Thyroid gland (tissue), 4 donors: Measurements from ENCODE around the gene CAV3. TPM values are rescaled to one million over a fixed set of nuclear protein-coding genes. Genes with fewer than 3 reads are reported as not detected.

ENCODE experiments used
- DNase-seq, 2 donors: peaks; one replicate each; pipeline ENCODE4 v3.0.0-alpha.2; 2019
- H3K27ac ChIP-seq, 3 donors: fragments of 200-600 bp; sonication (generic); 1 replicate in 2 of 3; 2 replicates in 1 of 3; pipeline ENCODE4 v1.5.1; 2016 to 2019; ENCODE audit warnings: mild to moderate bottlenecking in 1 of 3, moderate library complexity in 1 of 3
- H3K27me3 ChIP-seq: fragments of 200-600 bp; sonication (generic); one replicate; pipeline ENCODE4 v1.5.1; 2019
- H3K36me3 ChIP-seq, 2 donors: fragments of 200-600 bp; sonication (generic); one replicate each; pipeline ENCODE4 v1.5.1; 2016 to 2019
- H3K4me1 ChIP-seq, 2 donors: fragments of 200-600 bp; sonication (generic); one replicate each; pipeline ENCODE4 v1.5.1; 2017 to 2019
- H3K4me3 ChIP-seq, 3 donors: fragments of 200-600 bp; sonication (generic); replicated peaks in 1 of 3; 1 replicate in 2 of 3; 2 replicates in 1 of 3; pipeline ENCODE4 v1.5.1; 2016; ENCODE audit warnings: mild to moderate bottlenecking in 1 of 3
- H3K9me3 ChIP-seq: fragments of 200-600 bp; sonication (generic); one replicate; pipeline ENCODE4 v1.5.1; 2017
- POLR2A ChIP-seq, 2 donors: fragments of 450-650 bp; IDR thresholded peaks; one replicate each; pipeline ENCODE4 v1.6.1; 2017; ENCODE audit warnings: antibody characterized with exemption in 2 of 2, mild to moderate bottlenecking in 2 of 2, moderate library complexity in 1 of 2
- WGBS, 2 donors: methylation state at CpG; one replicate each; pipeline ENCODE4 v1.1.5; 2017; 5-methylcytosine and 5-hydroxymethylcytosine counted together
- intact Hi-C: fragments of 100-400 bp; cut with DNase I; formaldehyde crosslinking; loops from one replicate; pipeline ENCODE4 v1.15.1; 2023
- total RNA-seq, 4 donors: library from RNA; depleted of rRNA; stranded (reverse); fragments of >200 nt; gene quantifications; one replicate each; pipeline ENCODE4 v1.2.3, GENCODE V29; 2016
- TF ChIP-seq, protein P1 (sequence below), 6 experiments: fragments of 200-600 bp in 3 of 6; fragments of 450-650 bp in 3 of 6; sonication (generic) in 3 of 6; IDR thresholded peaks; one replicate each; pipeline ENCODE4 v1.5.1; 2016 to 2019; ENCODE audit warnings: antibody characterized with exemption in 6 of 6, mild to moderate bottlenecking in 2 of 6, inconsistent platforms in 1 of 6, moderate library complexity in 1 of 6

CAV3 gene
- total RNA-seq, 4 donors from 2014 or later = not detected

DNA sequence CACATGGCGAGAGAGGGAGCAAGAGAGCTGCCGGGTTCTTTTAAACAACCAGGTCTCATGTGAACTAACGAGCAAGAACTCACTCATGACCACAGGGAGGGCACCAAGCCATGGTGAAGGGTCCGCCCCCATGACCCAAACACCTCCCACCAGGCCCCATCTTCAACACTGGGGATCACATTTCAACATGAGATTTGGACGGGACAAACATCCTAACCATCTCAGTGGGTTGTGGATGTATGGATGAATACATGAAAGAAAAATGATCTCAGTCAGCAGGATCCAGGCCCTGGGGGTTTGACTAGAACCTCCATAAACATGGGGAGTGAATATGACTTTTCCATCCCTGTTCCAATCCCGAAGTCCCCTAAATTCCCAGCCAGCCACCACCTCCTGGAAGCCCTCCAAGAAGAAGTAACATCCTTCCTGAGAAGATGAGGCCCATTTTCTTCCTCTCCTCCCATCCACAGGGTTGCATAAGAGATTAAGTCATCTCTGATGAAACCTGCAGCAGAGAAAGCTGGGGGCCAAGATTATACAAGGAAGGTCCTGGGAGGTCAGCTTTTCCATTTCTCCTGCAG, 9.5 kb downstream of the CAV3 start:
- no peak for DNase-seq
- no peaks in the 10 kb centered on the region for H3K4me1 ChIP-seq
- H3K27me3 ChIP-seq = no peaks in the 10 kb centered on the region
- intact Hi-C loops = no loop called here
- TF ChIP-seq POLR2A (IDR thresholded peaks at IDR 0.05) = no peak
- TF ChIP-seq, protein P1, sequence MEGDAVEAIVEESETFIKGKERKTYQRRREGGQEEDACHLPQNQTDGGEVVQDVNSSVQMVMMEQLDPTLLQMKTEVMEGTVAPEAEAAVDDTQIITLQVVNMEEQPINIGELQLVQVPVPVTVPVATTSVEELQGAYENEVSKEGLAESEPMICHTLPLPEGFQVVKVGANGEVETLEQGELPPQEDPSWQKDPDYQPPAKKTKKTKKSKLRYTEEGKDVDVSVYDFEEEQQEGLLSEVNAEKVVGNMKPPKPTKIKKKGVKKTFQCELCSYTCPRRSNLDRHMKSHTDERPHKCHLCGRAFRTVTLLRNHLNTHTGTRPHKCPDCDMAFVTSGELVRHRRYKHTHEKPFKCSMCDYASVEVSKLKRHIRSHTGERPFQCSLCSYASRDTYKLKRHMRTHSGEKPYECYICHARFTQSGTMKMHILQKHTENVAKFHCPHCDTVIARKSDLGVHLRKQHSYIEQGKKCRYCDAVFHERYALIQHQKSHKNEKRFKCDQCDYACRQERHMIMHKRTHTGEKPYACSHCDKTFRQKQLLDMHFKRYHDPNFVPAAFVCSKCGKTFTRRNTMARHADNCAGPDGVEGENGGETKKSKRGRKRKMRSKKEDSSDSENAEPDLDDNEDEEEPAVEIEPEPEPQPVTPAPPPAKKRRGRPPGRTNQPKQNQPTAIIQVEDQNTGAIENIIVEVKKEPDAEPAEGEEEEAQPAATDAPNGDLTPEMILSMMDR (IDR thresholded peaks at IDR 0.05) = no peak
- H3K4me3 ChIP-seq = no peak overlapping the region
- WGBS, 2 donors = 66 to 78% methylated on average over 6 of the region's 6 CpGs
- H3K27ac ChIP-seq = no peak overlapping the region
- H3K9me3 ChIP-seq = no peaks in the 10 kb centered on the region
- no peaks in the 10 kb centered on the region for H3K36me3 ChIP-seq

DNA sequence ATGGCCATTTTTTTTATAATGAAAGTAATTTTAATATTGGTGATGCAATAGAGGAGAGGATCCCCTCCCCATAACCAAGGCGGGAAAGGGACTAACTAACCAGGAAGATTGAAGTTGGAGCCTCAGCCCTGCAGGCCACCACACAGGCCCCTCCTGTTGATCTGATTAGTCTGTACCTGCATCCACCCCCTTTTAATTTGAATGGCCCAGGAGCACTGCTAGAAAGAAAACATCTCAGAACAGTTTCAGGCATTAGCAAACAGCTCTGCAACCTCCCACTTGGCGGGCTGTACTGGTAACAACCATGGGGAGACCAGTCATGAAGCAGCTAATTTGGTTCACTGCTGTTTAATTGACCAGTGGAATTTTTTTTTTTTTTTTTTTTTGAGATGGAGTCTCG, 10.3 kb downstream of the CAV3 start:
- Histone ChIP-seq H3K4me3 (no peak overlapping the region), H3K9me3 (no peaks in the 10 kb centered on the region), H3K27me3 (no peaks in the 10 kb centered on the region), H3K27ac (no peak overlapping the region), H3K4me1 (no peaks in the 10 kb centered on the region), H3K36me3 (no peaks in the 10 kb centered on the region)
- WGBS, 2 donors = 81 to 87% methylated on average over 3 of the region's 3 CpGs
- no peak for DNase-seq
- TF ChIP-seq, protein P1 (IDR thresholded peaks at IDR 0.05) = no peak
- no peak for TF ChIP-seq POLR2A (IDR thresholded peaks at IDR 0.05)
- intact Hi-C loops = no loop called here

DNA sequence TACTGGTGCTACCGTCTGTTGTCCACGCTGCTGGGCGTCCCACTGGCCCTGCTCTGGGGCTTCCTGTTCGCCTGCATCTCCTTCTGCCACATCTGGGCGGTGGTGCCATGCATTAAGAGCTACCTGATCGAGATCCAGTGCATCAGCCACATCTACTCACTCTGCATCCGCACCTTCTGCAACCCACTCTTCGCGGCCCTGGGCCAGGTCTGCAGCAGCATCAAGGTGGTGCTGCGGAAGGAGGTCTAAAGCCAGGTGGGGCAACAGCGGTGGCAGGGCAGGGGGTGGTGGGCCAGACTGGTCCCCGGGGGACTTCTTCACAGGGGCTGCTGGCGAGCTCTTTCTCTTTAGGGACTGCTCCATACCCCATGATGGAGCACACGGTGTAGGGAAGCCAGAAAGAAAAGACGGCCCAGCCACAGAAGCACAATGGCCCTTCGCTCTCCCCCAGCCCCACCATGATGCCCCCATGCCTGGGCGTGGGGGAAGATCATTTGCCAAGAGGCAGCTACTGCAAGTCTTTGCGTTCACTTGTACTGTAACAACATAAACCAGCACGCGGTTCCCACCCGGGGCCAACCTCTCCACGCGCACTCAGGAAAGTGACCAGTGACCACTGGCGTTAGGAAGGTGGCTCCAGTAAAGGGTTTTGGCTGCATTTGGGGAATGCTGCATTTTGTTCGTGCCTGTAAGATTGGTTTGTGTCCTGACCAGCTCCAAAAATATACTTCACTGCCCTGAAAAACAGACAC, 12.2 kb downstream of the CAV3 start:
- no peaks in the 10 kb centered on the region for H3K27me3 ChIP-seq
- 91 to 95% methylated on average over 25 of the region's 25 CpGs for WGBS, 2 donors
- no peaks in the 10 kb centered on the region for H3K9me3 ChIP-seq
- no peak for DNase-seq
- H3K36me3 ChIP-seq = no peaks in the 10 kb centered on the region
- no peaks in the 10 kb centered on the region for H3K4me1 ChIP-seq
- intact Hi-C loops = no loop called here
- TF ChIP-seq, protein P1 (IDR thresholded peaks at IDR 0.05) = no peak
- TF ChIP-seq POLR2A (IDR thresholded peaks at IDR 0.05) = no peak
- no peak overlapping the region for H3K4me3 ChIP-seq
- no peak overlapping the region for H3K27ac ChIP-seq

DNA sequence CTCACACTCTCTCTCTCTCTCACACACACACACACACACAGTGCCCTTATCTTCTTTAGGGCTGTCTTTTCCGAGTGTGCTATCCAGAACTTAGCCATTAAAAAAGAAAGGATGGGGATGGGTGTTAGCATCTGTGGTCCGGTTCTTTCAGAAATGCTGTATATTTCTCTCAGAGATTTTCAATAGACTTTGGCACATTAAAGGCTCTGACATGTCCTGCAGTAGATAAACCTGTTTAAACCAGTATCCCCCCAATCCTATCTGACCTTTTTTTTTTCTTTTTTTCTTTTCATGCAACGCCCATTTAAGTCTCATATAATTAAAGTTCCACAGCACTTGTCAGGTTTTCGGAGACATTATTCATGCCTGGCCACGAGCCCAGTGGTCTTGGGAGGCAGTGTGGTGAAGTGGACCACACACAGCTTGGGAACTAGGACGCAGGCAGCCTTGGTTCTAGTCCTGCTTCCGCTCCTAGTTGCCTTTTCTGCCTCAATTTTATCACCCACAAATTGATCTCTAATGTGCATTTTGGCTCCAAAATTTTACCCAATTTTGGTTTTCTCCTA, 13.3 kb downstream of the CAV3 start:
- no peaks in the 10 kb centered on the region for H3K9me3 ChIP-seq
- no peak overlapping the region for H3K27ac ChIP-seq
- intact Hi-C loops = no loop called here
- 65% methylated on average over 7 of the region's 7 CpGs for WGBS, 2 donors
- no peak for DNase-seq
- no peak overlapping the region for H3K4me3 ChIP-seq
- no peaks in the 10 kb centered on the region for H3K27me3 ChIP-seq
- no peaks in the 10 kb centered on the region for H3K4me1 ChIP-seq
- no peaks in the 10 kb centered on the region for H3K36me3 ChIP-seq
- TF ChIP-seq, protein P1 (IDR thresholded peaks at IDR 0.05) = no peak
- TF ChIP-seq POLR2A (IDR thresholded peaks at IDR 0.05) = no peak

DNA sequence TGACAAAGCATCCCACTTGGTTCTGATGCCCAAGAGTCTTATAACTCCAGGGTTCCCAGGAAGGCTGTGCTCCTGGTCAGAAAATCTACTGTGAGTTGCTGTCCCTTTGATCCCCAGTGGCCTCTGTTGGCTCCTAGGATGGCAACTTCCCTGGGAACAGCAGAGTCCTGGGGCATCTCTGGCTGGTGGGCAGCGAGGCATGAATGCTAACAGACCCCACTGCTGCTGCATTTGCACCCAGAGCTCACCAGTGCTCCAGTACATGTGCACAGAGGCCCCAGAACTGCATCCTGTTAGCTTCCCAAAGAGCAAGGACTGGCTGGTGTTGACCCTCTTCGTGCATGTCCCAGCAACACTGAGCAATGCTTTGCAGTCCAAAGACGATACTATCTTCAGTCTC, 15.7 kb downstream of the CAV3 start:
- Histone ChIP-seq H3K4me3 (no peak overlapping the region), H3K9me3 (no peaks in the 10 kb centered on the region), H3K4me1 (no peaks in the 10 kb centered on the region), H3K27ac (no peak overlapping the region), H3K27me3 (no peaks in the 10 kb centered on the region), H3K36me3 (no peaks in the 10 kb centered on the region)
- TF ChIP-seq POLR2A (IDR thresholded peaks at IDR 0.05) = no peak
- TF ChIP-seq, protein P1 (IDR thresholded peaks at IDR 0.05) = no peak
- WGBS, 2 donors = 100% methylated on average over 2 to 3 of the region's 3 CpGs
- intact Hi-C loops = no loop called here
- DNase-seq = no peak
